AG09319 (cell line): ENCODE results near the gene CDC37.
"Not testable (repeated sequence)": the region's sequence is repeated elsewhere in the genome, so short reads cannot be mapped to it uniquely, and the experiment has no call there.

Experiments used
- DNase-seq: peaks from one replicate; pipeline ENCODE4 v3.0.0-alpha.2; 2010; ENCODE audit warnings: low read depth; ENCODE audit errors: extremely low read depth
- CTCF ChIP-seq: IDR thresholded peaks from 2 replicates; pipeline ENCODE4 v1.5.1; 2011; ENCODE audit warnings: low read depth, mild to moderate bottlenecking, inconsistent platforms, low read length, moderate library complexity

The CDC37 gene

DNA sequence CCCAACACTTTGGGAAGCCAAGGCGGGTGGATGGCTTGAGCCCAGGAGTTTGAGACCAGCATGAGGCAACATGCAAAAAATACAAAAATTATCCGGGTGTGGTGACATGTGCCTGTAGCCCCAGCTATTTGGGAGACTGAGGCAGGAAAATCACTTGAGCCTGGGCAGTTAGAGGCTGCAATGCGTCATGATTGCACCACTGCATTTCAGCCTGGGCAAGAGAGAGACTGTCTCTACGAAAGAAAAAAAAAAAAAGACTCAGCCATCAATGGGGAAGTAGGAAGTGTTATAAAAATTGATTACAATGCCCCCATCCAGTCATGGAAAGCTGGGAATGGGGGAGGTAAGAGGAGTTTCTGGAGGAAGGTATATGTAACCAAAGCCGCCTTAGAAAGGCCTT lies 28.4 kb downstream of the CDC37 start:
- no peak for TF ChIP-seq CTCF
- no peak for DNase-seq

DNA sequence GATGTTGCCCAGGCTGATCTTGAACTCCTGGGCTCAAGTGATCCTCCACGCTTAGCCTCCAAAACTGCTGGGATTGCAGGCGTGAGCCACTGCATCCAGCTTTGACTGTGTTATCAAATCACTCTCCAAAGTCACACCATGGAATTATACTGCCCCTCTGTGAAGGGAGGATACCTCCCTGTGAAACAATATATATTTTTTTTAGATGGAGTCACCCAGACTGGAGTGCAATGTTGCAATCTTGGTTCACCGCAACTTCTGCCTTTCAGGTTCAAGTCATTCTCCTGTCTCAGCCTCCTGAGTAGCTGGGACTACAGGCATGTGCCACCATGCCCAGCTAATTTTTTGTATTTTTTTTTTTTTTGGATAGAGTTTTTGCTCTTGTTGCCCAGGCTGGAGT lies 30.7 kb downstream of the CDC37 start:
- no peak for DNase-seq
- no peak for TF ChIP-seq CTCF

DNA sequence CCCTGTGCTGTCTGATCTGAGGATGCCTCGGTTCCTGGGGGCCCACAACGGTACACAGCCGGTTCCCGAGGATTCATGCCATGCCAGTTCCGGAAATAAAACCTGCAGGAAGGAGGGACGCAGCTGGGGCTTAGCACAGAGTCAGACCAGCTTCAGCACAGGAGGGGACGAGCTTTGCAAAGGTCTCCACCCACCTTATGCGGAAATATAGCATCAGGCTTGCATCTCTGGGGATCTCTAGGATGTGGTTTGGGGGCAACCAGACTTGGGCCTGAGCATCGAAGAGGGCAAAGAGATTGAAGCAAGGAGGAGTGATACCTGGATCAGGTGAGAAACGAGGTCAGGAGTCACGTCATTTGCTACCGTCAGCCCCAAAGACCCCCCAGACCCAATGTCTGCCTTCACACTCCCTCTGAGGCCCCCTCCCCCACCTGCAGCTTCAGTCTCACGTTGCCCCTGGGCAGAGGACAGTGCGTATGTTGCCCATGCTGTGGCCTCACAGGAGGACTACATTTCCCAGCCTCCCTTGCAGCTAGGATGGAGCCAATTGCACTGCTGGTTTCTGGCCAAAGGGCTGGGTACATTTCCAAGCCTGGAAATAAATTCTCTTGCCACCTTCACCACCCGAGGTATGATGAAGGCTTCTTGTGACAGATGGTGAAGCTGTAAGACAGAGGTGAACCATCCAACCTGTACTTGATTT lies 35.1 kb downstream of the CDC37 start:
- TF ChIP-seq CTCF, result no peak
- no peak for DNase-seq

GRCh38 chr19:10366950-10367512 lies 36.3 kb downstream of the CDC37 start:
- DNase-seq, result not testable (repeated sequence)

DNA sequence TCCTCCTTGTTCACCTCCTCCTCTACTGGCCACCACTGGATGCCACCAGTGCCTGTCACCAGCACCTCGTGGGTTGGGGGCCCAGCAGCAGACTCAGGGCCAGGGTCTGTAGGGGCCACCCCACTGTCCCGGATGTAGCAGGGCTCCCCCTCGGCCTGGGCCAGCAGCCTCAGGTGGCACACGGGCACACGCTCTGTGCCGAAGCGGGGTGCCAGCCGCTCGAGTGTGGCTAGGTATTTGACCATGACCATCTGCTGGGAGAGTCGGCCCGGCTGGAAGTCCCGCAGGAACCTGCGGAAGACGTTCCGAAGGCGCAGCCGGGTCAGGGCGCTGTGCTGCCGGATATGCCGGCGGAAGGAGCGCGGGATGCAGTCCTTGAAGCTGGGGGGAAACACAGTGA lies 37.8 kb downstream of the CDC37 start:
- TF ChIP-seq CTCF, result no peak
- no peak for DNase-seq

DNA sequence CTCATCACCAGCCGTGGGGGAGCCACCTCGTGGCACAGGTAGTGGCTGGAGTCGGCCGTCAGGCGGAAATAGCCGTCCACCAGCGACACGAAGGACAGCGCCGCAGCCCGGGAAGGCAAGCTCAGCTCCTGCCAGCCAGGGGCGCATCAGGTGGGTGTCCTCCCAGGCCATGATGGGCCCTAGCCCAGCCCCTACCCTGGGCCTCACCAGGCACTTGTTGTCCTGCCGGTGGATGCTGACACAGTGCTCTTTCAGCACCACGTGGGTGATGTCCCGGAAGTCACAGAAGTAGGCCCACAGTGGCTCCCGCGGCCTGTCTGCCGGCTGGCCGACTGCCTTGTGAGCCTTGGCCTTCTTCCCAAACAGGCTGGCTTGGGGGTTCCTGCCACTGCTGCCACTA lies 38.7 kb downstream of the CDC37 start:
- no peak for DNase-seq
- no peak for TF ChIP-seq CTCF

DNA sequence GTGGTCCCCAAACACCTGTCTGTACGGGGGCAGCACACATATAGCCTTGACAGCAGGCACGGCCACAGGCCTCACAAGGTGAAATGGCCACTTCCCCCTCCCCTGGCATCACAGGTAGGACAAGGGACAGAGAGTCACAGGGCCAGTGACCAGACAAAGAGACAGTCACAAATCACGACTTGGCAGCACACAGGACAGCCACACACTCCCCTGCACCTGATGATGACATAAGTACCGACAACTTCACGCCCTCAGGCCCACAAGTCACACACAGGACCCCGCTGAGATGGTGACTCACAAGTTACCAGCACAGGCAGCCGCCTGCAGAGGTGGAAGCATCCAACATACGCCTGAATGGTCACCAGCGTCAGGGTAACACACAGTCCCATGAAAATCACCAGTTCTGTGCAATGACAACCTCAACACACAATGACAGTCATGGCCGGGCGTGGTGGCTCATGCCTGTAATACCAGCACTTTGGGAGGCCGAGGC lies 39.5 kb downstream of the CDC37 start:
- TF ChIP-seq CTCF, result no peak
- no peak for DNase-seq

- no peak for DNase-seq
- no peak for TF ChIP-seq CTCF
Observed at GRCh38 chr19:10362259-10362658, 41.1 kb downstream of the CDC37 start.
